Stromal cell of bone marrow (primary cell): ENCODE measurements around the gene SSU72.

Source experiments
- DNase-seq: peaks from one replicate; pipeline ENCODE4 v3.0.0-alpha.2; 2012; ENCODE audit warnings: low read depth

Gene SSU72

DNA sequence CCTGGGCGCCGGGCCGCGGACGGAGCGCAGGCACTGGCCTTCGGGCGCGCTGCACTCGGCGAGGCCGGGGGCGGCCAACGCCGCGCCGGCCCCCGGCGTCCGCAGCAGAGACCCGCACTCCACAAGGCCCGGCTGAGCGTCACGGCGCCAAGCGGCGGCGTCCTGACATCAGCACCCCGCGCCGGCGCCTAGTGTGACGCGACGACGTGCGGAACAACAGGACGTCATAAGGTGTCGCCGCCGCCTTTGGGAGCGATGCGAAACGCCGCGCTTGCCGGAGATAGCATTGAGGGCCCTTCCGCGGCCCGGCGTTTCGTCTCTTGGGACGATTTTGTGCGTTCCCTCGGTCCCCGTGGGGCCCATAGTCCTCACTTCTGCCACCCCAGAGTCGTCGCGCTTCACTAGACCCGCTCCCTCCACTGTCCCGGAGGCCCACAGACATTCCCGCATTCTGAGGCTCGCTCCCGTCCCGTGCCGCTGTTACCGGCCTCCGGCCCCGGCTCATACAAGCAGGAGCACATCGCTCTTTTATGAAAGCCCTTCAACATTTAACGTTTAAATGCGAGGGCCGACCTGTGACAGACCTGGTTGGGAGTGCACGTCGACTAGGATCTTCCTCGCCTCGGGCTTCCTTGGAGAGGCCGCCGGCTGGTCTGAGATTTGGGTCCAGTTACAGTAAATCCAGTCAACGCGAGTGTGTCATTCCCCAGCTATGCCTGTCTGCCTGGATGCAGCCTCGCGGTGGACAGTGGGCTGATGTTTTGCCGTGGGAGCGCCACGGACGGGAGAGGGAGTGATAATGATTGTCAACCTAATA lies at the start of gene SSU72:
TSS of gene SSU72 (minus strand) at position 143 of the 817 bp plus-strand sequence. CDS start 306 bp downstream, outside the sequence.
- DNase-seq: peak; percentile 78

DNA sequence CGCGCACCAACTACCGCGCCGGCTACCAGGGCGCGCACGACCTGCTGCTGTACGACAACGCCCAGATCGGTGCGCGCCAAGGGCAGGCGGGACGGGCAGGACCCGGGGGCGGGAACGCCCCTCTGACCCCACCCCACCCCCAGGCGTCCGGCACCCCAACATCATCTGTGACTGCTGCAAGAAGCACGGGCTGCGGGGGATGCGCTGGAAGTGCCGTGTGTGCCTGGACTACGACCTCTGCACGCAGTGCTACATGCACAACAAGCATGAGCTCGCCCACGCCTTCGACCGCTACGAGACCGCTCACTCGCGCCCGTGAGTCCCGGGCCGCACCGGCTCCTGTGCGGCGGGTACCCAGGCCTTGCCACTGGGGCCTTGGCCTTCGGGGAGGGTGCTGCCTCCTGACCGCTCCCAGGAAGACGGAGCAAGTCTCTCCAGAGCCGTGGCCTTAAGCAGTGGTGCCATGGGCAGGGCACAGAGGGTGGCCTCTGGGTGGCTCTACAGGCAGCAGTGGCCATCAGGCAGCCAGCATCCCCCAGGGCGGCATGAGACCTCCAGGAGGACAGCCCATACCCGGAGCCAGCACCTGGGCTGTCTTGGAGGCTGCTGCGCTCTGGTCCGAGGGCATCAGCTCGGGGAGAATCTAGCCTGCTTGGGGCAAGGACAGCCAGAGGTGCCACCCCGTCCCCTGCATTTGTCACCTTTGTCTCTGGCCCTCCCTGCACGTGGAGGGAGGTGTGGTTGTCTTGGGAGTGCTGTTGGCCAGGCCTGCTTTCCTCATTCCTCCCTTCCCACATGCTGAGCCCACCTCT lies 49.2 kb upstream of the SSU72 start:
- DNase-seq: no peak

DNA sequence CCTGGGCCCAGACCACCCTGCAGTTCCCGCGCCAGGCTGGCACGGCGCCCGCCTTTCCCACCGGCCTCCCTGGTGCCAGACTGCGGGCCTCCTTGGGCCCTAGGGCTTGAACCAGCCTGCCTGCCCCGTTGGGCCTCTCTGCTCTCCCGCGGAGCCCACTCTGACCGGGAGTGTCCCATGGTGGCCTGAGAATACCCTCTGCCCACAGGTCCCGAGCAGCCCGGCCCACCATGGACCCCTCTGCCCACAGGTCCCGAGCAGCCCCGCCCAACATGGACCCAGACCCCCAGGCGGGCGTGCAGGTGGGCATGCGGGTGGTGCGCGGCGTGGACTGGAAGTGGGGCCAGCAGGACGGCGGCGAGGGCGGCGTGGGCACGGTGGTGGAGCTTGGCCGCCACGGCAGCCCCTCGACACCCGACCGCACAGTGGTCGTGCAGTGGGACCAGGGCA lies 48.5 kb upstream of the SSU72 start:
- no peak for DNase-seq

DNA sequence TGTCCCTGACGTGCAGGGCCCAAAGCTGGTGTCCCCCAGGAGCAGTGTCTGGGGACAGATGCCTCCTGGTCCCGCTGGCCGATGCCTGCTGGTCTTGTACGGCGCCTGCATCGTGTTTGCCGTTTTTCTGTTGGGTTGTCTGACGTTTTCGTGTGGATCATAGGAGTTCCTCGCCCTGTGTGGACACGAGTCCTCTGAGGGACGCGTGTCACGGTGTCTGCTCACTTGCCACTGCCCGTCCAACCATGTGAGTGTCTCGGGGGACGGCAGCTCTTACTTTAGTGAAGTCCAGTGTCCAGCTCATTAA lies 48.1 kb upstream of the SSU72 start:
- no peak for DNase-seq

DNA sequence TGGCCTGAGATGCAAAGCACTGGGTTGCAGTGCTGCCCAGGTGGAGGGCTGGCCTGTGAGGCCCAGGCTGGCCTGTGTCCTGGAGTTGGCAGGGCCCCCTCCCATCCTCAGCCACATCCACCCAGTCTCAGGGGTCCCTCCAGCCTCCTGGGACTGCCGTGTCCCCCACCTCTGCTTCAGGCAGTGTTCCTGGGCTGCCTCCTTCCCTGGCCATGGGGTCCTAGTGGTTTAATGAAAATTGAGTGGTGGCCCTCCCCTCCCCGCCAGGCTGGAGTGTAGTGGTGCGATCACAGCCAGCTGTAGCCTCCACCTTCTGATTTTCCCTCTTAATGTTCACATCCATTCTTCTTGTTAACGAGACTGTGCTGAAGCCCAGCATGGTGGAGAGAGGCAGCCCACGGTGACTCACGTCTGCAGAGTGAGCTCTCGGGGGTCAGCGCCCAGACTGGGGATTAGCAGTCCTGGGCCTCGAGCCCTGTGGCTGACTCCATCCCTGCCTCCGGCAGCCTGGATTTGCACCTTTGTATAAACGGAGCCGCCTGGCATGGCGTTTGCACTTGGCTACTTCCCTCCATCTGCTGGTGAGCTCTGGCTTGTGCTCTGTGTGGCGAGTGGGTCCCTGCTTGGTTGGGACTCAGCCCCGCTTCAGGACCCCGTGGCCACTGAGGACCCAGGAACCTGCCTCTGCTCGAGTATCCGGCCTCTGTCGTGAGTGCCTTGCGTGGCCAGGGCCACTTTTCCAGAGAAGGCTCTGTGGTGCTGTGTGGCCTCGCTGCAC lies 47.5 kb upstream of the SSU72 start:
- no peak for DNase-seq

DNA sequence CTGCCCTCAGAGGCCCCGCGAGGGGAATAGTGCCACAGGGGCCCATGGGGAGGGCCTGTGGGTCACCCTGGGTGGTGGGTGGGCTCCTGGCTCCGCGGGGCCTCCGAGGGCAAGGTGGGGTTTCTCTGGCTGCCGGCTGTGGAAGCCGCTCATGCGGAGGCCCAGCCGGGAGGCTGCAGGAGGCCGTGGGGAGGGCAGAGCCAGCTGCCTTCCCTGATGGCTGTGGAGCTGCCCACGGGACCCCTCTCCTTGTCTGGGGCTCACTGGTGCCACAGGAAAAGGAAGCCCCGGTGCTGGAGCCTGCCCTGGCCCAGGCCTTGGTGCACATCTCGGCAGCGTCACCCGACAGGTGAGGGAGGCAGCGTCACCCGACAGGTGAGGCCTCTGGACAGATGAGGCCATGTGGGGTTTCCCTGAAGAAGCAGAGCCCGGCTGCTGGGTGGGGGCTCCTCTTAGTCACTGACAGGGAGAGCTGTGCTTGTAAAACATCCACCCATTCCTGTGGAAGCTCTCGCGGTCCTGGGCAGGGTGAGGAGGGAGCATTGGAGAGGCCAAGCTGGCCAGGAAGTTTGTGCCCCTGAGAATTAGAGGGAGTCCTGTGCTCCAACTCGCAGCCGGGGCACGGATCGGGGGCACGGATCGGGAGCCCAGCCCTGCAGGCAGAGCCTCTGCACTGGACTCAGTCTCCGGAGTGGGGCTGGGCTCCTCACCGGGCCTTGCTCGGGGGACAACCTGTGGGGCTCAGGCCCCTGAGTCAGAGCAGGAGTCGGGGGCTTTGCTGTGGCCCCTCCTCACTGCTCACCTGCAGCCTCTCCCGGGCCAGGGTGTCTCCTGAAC lies 46.7 kb upstream of the SSU72 start:
- no peak for DNase-seq

DNA sequence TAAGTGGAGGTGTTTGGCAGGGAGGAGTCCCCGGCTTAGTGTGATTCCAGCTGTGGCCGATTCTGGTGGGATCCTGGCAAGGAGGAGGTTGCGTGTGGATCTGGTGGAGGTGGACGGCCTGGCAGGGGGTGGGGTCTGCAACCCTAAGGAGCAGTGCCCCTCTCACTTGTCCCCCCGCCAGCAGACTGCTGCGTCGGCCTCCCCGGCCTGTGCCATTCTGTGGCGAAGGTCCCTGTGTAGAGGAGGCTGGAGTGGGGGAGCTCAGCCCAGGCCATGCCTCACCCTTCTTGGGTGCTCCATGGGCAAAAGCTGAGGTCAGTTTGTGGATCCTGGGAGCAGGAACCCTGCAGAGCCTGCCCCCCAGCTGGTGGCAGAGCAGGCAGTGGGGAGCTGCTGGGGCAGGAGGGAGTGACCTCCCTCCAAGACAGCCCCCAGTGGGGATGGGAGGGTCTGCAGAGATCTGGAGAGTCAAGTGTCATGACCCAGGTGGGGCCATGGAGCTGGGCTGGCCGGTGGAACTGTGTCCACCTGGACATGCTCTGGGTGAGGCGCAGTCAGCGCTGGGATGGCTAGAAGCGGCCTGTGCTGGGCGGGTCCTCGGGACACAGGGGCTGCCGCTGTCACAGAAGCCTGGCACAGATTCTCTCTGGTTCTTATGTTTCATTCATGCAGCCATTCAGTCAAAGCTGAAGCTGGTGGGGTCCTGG lies 45.9 kb upstream of the SSU72 start:
- no peak for DNase-seq

DNA sequence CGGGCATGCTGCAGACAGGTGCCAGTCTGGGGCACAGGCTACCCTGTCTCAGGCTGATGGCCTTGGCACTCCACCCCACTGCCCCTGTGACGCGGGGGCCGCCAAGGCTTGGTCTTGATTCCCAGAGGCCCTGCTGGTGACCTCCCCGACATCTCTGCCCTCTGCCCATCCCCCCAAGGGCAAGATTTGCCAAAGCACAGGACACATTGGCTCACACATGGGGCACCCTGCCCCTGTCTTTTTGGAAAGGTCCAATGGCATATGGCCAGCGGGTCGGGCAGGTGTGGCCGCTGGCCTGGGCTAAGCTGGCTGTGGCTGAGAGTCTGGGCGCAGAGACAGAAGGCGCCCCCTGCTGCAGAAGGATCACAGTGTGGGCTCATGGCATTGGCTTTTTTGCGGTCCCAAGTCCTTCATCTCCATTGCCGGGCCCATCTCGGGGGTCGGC lies 45.3 kb upstream of the SSU72 start:
- DNase-seq: no peak

DNA sequence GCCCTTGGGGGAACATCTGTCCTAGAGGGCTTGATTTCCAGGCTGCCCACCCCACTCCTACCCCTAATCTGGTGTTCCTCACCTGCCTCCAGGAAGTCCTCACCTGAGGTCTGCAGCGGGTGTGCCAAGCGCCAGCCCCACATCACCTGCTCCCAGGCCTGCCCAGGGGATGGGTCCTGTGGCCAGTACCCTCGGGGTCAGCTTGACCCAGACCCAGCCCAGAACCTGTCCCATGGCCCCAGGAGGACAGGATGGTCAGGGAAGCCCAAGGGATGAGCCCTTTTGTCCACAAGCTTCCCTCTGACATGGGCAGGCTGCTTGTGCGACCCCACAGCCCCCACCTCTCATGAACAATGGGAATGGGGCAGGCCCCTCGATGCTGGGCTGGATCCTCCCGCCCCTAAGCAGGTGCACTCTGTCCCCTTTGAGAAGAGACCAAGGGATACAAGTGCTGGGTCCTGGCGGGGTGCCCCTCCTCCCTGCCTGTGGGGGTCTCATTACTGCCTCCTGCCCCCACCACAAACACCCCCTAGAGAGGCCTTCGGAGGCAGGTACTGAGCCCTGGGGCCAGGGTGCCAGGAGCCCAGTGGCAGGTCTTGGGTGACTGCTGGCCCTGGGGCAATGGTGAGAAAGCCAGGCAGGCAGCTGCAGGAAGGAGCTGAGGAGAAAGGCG lies 43.9 kb upstream of the SSU72 start:
- DNase-seq: no peak

DNA sequence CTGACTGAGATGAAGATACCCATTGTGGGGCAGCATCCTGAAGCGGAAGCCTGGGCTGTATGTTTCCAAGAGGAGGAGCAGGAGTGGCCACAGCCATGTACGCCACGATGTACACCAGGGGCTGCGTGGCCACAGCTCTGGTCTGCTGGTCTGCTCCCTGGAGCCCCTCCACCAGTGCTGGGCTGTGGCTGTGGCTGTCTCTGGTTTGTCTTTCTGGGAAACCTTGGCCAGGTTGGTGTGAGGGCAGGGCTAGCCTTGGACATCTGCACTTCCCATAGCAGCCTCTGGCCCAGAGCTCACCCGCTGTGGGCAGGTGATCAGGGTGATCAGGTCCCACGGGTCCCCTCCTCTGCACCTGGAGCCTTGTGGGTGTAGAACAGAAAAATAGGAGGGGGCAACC lies 43.3 kb upstream of the SSU72 start:
- DNase-seq: no peak

DNA sequence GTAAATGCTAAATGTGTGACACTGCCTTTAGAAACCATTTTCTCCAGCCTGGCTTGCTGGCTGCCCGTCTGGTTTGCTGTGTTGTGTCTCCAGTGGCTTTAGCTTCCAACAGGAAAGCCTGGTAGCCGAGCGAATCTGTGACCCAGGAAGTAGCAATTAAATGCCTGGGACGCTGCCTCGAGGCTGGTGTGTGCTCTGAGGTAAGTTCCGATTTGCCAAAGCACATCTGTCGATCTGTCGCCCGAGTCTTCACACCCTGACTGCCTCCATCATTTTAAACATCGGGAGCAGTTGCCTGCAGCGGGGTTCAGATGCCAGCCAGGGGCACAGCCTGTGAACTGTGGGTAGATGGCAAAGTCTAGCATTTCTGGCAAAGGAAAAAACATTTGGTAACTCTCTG lies 42.9 kb upstream of the SSU72 start:
- DNase-seq: no peak

DNA sequence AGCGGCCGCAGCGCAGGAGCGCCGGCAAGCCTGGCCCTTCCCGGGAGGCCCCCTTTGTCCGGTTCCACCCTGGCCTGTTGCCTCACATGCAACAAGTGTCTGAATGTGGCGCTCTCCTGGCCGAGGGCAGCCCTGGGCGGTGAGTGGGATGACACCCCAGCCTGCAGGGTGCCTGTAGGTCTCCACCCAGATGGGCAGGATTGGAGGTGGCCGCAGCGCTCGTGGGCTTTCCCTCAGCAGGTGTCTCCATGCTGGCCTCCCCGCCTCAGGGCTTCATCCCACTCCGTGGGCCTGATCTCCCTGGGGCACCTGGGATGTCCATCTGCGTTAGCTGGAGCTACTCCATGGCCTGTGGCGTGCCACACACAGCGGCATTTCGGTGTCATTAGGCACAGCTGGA lies 42.2 kb upstream of the SSU72 start:
- DNase-seq: no peak

DNA sequence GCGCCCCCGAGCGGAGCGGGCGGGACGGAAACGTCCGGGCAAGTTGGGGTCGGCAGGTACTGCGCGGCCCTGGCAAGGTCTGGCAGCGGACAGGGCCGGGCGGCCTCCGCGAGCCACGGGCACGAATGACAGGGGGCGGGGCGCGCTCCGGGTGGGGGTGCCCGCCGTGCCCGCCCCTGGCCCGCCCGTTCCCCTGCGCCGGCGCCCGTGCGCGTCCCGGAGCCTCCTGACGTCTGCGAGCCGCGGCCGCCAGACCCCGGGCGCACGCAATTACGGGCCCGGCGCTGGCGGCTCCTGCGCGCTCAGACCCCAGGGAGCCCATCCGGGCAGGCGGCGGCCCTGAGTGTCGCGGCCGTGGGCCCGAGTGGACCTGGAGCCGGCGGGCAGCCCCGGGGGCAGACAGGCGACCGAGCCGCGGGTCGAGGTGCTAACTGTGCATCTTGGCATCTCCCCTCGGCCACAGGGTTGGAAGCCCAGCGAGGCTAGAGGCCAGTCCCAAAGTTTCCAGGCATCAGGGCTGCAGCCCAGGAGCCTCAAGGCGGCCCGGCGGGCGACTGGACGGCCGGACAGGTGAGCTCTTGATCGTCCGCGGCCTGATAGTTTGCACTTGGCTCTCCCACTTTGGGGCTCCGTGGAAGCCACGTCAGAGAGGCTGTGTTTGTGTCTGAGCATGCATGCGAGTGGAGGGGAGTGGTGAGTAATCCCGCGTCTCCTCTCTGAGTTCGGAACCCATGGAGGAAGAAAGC lies 41.6 kb upstream of the SSU72 start:
- no peak for DNase-seq

DNA sequence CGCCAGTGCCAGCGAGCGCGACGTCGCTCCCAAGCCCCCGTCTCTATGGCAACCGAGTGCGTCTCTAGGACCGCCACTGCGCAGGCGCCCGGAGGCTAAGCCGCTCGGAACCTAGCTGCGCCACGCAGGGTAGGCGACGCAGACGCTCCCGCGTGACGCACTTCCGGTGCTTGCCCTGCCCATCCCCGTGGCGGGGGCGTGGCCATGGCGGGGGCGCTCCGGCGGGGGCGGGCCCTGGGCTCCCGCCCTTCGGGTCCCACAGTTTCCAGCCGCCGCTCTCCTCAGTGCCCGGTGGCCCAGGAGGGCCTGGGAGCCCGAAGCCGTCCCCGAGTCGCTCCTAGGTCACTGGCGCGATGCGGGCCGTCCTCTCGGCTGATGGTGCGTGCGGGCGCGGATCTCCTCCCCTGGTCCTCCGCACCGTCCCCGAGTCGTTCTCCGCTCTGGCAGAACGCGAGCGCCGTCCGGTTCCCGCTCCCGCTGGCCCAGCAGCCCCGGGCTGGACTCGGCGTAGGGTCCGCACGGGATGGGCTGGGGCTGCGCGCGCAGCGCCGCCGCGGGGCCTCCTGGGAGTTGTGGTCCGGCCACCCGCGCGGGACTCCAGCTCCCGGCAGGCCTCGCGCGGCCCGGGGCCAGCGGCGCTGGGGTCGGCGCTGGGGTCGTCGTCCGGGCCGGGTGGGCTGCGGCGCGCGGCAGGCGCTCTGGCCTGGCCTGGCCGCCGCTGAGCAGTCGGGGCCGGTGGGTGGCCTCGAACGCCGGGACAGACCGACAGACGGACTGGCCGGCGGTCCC lies 40.8 kb upstream of the SSU72 start, which contains the start of gene MIB2:
TSS of gene MIB2 (plus strand) at position 245 of the 789 bp plus-strand sequence. CDS start 7,953 bp downstream, outside the sequence.
- DNase-seq: peak; percentile 86

DNA sequence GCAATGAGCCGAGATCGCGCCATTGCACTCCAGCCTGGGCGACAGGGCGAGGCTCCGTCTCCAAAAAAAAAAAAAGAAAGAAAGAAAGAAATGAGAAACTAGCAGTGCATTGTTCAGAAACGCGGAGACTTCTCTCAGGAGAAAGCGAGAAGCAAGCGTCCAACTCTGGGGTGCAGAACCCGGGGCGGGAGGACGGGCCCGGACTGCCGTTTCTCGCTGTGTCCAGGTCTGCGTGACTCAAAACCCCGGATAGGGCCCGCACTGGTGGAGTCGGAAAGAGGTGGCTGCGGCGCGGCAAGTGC lies 40.2 kb upstream of the SSU72 start:
- DNase-seq: no peak

DNA sequence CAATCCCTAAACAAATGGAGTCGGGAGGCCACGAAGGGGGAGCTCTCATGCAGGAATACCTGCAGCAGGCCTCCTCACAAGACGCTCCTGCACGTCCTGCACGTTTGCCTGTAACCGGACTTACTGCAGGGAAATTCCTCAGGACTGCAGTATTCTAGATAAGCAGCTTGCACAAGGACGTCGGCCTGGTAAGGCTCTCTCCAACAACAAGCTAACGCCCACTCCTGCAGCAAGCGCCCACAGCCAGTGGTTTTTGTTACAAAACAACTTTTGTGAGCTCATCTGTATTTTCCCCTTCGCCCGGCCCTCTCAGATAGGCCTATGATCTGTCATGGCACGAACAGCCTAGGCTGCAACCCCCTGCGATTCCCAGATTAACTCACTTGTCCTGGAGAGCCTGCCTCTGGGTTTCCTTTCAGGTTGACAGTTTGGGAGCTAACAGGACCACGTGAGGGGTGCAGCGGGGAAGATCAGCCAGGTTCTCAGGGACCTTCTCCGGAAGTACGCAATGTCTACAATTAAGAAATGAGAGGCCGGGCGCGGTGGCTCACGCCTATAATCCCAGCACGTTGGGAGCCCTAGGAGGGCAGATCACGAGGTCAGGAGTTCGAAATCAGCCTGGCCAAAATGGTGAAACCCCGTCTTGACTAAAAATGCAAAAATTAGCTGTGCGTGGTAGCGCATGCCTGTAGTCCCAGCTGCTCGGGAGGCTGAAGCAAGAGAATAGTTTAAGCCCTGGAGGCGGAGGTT lies 39.7 kb upstream of the SSU72 start:
- peak; percentile 32 for DNase-seq

DNA sequence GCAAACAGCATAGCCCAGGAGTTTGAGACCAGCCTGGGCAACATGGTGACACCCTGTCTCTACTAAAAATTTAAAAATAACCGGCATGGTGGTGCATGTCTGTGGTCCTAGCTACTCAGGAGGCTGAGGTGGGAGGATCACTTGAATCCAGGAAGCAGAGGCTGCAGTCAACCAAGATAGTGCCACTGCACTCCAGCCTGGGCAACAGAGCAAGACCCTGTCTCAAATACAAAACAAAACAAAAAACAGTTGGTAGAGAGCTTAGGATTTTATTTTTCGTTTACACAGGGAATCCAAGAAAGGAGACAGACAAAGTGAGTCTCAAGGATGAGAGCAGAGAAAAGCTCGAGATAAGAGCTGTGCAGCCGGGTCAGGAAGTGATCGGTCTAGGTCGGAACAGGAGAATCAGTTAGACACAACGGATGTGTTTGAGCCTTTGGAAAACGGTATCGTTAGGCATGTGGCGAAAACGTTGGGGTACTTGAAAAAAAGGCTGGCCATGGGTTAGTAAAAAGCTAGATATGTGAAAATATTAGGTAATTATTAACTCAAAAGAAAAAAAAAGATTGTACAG lies 38.9 kb upstream of the SSU72 start:
- DNase-seq: no peak

DNA sequence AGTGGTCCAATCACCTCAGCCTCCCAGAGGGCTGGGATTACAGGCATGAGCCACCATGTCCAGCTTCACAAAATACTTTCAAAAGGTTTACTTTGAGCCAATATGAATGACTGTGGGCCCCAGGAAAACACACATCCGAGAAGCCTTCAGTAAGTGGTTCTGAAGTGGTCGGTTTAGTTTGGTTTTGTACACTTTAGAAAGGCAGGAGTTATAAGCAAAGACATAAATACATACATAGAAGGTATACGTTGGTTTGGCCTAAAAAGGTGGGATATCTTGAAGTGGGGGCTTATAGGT lies 37.4 kb upstream of the SSU72 start:
- DNase-seq: no peak
